ENCODE data around the gene AFAP1L1. TPM values are rescaled to one million over a fixed set of nuclear protein-coding genes. Genes with fewer than 3 reads are reported as not detected.

Gene AFAP1L1
- total and polyA plus RNA-seq, 2 of the 13 experiments (the other 11 are each of a cell fraction or from before 2014, with no cell fraction given), result 0.38 to 1.0 TPM

DNA sequence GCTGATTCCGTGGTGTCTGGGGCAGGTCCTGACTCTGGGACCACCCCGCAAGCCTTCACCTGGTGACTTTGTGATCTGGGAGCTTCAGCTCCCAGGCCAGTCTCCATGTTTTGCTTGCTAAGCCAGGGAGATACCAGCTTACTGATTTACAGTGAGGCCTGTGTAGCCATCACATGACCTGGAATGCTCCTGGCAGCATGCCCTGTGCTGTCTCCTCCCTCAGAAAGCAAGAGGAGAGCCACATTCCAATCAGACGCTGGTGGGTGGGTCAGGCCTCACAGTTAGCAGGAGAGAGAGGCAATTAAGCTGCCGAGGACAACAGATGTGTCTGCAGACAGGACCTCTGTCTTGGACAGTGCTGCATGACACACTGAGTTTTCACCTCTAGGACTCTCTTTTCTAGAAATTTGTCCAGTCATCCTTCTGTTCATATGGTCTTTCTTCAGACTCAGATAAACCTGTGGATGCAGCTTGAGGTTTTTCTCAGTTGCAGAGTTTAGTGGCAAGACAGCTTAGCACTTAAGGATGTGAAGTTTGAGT is 49.2 kb downstream of the AFAP1L1 start (continued):
- TF ChIP-seq ISL2 (CRISPR knock-in tag; IDR thresholded peaks at IDR 0.05), result 0 out of 2 replicates have a peak, but pooled peaks have one; percentile 41
- TF ChIP-seq ZNF225 (CRISPR knock-in tag; IDR thresholded peaks at IDR 0.05), result no peak
- TF ChIP-seq ATF1 (CRISPR knock-in tag; IDR thresholded peaks at IDR 0.05), result no peak
- TF ChIP-seq PPARG (CRISPR knock-in tag; conservative IDR thresholded peaks at IDR 0.05), result no peak; the same call in 1 of the 2 replicates
- TF ChIP-seq TFDP1 (CRISPR knock-in tag; IDR thresholded peaks at IDR 0.05; ENCODE audit: borderline replicate concordance), result peak; percentile 23; the same call in 1 of the 2 replicates
- TF ChIP-seq HIVEP1 (CRISPR knock-in tag; IDR thresholded peaks at IDR 0.05), result no peak
- no peak for TF ChIP-seq CREM (IDR thresholded peaks at IDR 0.05)
- no peak for TF ChIP-seq CREM (CRISPR knock-in tag; IDR thresholded peaks at IDR 0.05)
- no peak for TF ChIP-seq ZNF670 (CRISPR knock-in tag; IDR thresholded peaks at IDR 0.05; ENCODE audit: borderline replicate concordance)
- TF ChIP-seq LCORL (IDR thresholded peaks at IDR 0.05), result no peak
- TF ChIP-seq LCORL (CRISPR knock-in tag; IDR thresholded peaks at IDR 0.05), result peak; percentile 55; the same call in 1 of the 2 replicates
- TF ChIP-seq SPEN (CRISPR knock-in tag; IDR thresholded peaks at IDR 0.05; ENCODE audit: low read depth), result 0 out of 2 replicates have a peak, but pooled peaks have one; percentile 34
- no peak for TF ChIP-seq DDIT3 (CRISPR knock-in tag; IDR thresholded peaks at IDR 0.05)
- 0 out of 2 replicates have a peak, but pooled peaks have one; percentile 50 for TF ChIP-seq HOXD1 (CRISPR knock-in tag; IDR thresholded peaks at IDR 0.05)
- 0 out of 2 replicates have a peak, but pooled peaks have one; percentile 20 for TF ChIP-seq ZNF263 (CRISPR knock-in tag; IDR thresholded peaks at IDR 0.05)
- no peak for TF ChIP-seq SOX6 (IDR thresholded peaks at IDR 0.05)
- TF ChIP-seq SOX6 (CRISPR knock-in tag; IDR thresholded peaks at IDR 0.05), result peak; percentile 62; the same call in 1 of the 2 replicates
- peak; percentile 80 for TF ChIP-seq SAP130 (CRISPR knock-in tag; IDR thresholded peaks at IDR 0.05; ENCODE audit: low read depth)
- no peak for TF ChIP-seq FOXP1 (IDR thresholded peaks at IDR 0.05)
- peak; percentile 55; the same call in 1 of the 2 replicates for TF ChIP-seq FOXP1 (CRISPR knock-in tag; IDR thresholded peaks at IDR 0.05)
- TF ChIP-seq TOPORS (CRISPR knock-in tag; IDR thresholded peaks at IDR 0.05), result no peak
- TF ChIP-seq SP140L (CRISPR knock-in tag; IDR thresholded peaks at IDR 0.05; ENCODE audit: borderline replicate concordance), result no peak
- no peak for TF ChIP-seq ZNF775 (CRISPR knock-in tag; IDR thresholded peaks at IDR 0.05; ENCODE audit: borderline replicate concordance)
- TF ChIP-seq PRMT3 (CRISPR knock-in tag; IDR thresholded peaks at IDR 0.05; ENCODE audit: borderline replicate concordance, low read depth), result no peak
- peak; percentile 74 for TF ChIP-seq GATAD2A (CRISPR knock-in tag; IDR thresholded peaks at IDR 0.05)
- peak; percentile 78; the same call in 1 of the 2 replicates for TF ChIP-seq ZMYM4 (CRISPR knock-in tag; IDR thresholded peaks at IDR 0.05)
- TF ChIP-seq ZNF766 (CRISPR knock-in tag; IDR thresholded peaks at IDR 0.05; ENCODE audit: borderline replicate concordance), result no peak
- no peak for TF ChIP-seq AGO2 (optimal IDR thresholded peaks at IDR 0.05; ENCODE audit: low read depth, low read length)
- TF ChIP-seq, protein P1, sequence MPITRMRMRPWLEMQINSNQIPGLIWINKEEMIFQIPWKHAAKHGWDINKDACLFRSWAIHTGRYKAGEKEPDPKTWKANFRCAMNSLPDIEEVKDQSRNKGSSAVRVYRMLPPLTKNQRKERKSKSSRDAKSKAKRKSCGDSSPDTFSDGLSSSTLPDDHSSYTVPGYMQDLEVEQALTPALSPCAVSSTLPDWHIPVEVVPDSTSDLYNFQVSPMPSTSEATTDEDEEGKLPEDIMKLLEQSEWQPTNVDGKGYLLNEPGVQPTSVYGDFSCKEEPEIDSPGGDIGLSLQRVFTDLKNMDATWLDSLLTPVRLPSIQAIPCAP (CRISPR knock-in tag; IDR thresholded peaks at IDR 0.05; ENCODE audit: low read depth), result no peak
- 0 out of 2 replicates have a peak, but pooled peaks have one; percentile 5 for TF ChIP-seq RFX5 (IDR thresholded peaks at IDR 0.05; ENCODE audit: low read depth, low read length)
- TF ChIP-seq RAD21 (CRISPR knock-in tag; IDR thresholded peaks at IDR 0.05), result 0 out of 2 replicates have a peak, but pooled peaks have one; percentile 48
- TF ChIP-seq SMAD9 (CRISPR knock-in tag; IDR thresholded peaks at IDR 0.05), result no peak

Measured in HepG2 (cell line).